ENCODE measurements around the gene KIFAP3. TPM values are rescaled to one million over a fixed set of nuclear protein-coding genes. Genes with fewer than 3 reads are reported as not detected.
"Not testable (repeated sequence)": the region's sequence is repeated elsewhere in the genome, so short reads cannot be mapped to it uniquely, and the experiment has no call there.

The KIFAP3 gene
- total RNA-seq, 2 experiments from 2014 or later: 10.5 to 12.5 TPM

GRCh38 chr1:170009551-170009950, 64.9 kb downstream of the KIFAP3 start:
- no peak overlapping the region for H2AFZ ChIP-seq (ENCODE audit: low read length)
- TF ChIP-seq EZH2phosphoT487 (IDR thresholded peaks at IDR 0.05; ENCODE audit: borderline replicate concordance, low read depth, low read length) (no peak), CTCF (conservative IDR thresholded peaks at IDR 0.05; ENCODE audit: low read length) (no peak)
- no peak overlapping the region for H3K4me3 ChIP-seq (ENCODE audit: low read depth, low read length, poor library complexity, severe bottlenecking)
- no peak overlapping the region for H3K27ac ChIP-seq (ENCODE audit: low read depth, low read length, poor library complexity, severe bottlenecking)
- DNase-seq (ENCODE audit: low spot score): no peak
- H4K20me1 ChIP-seq (ENCODE audit: insufficient read depth, low read length): no peaks in the 10 kb centered on the region
- H3K4me2 ChIP-seq (ENCODE audit: low read length): no peak overlapping the region
- POLR2A ChIA-PET: no interaction called here
- no TSS peak for BruUV-seq (replicated peaks)
- intact Hi-C loops (cut with micrococcal nuclease; ENCODE audit: unreplicated experiment): no loop called here
- H3K4me1 ChIP-seq (ENCODE audit: insufficient read depth, low read length, poor library complexity, severe bottlenecking): no peaks in the 10 kb centered on the region
- H3K36me3 ChIP-seq (ENCODE audit: insufficient read depth, low read length): no peaks in the 10 kb centered on the region
- H3K9me3 ChIP-seq (ENCODE audit: low read length): no peaks in the 10 kb centered on the region
- no peaks in the 10 kb centered on the region for H3K9me2 ChIP-seq (ENCODE audit: insufficient read depth, low read length)
- CTCF ChIA-PET (ENCODE audit: unreplicated experiment): no interaction called here
- no peaks in the 10 kb centered on the region for H3K79me2 ChIP-seq (ENCODE audit: insufficient read depth, low read depth, low read length)

GRCh38 chr1:170008745-170009144, 65.8 kb downstream of the KIFAP3 start:
- H4K20me1 ChIP-seq (ENCODE audit: insufficient read depth, low read length); H3K9me3 ChIP-seq (ENCODE audit: low read length); H2AFZ ChIP-seq (ENCODE audit: low read length); H3K4me3 ChIP-seq (ENCODE audit: low read depth, low read length, poor library complexity, severe bottlenecking); H3K36me3 ChIP-seq (ENCODE audit: insufficient read depth, low read length); DNase-seq (ENCODE audit: low spot score); intact Hi-C loops (cut with micrococcal nuclease; ENCODE audit: unreplicated experiment); H3K4me2 ChIP-seq (ENCODE audit: low read length); H3K79me2 ChIP-seq (ENCODE audit: insufficient read depth, low read depth, low read length); H3K27ac ChIP-seq (ENCODE audit: low read depth, low read length, poor library complexity, severe bottlenecking); POLR2A ChIA-PET; H3K9me2 ChIP-seq (ENCODE audit: insufficient read depth, low read length); BruUV-seq (replicated peaks); H3K4me1 ChIP-seq (ENCODE audit: insufficient read depth, low read length, poor library complexity, severe bottlenecking): not testable (repeated sequence)
- CTCF ChIA-PET (ENCODE audit: unreplicated experiment): interaction anchor here (0.6 kb wide), 1 partner anchor 921 kb away, joined by 3 read pairs; no protein-coding TSS in a partner anchor

- H4K20me1 ChIP-seq (ENCODE audit: insufficient read depth, low read length); CTCF ChIA-PET (ENCODE audit: unreplicated experiment); H3K27ac ChIP-seq (ENCODE audit: low read depth, low read length, poor library complexity, severe bottlenecking); H3K4me1 ChIP-seq (ENCODE audit: insufficient read depth, low read length, poor library complexity, severe bottlenecking); H3K36me3 ChIP-seq (ENCODE audit: insufficient read depth, low read length); BruUV-seq (replicated peaks); DNase-seq (ENCODE audit: low spot score); H2AFZ ChIP-seq (ENCODE audit: low read length); H3K4me2 ChIP-seq (ENCODE audit: low read length); H3K79me2 ChIP-seq (ENCODE audit: insufficient read depth, low read depth, low read length); intact Hi-C loops (cut with micrococcal nuclease; ENCODE audit: unreplicated experiment); H3K4me3 ChIP-seq (ENCODE audit: low read depth, low read length, poor library complexity, severe bottlenecking); H3K9me3 ChIP-seq (ENCODE audit: low read length); POLR2A ChIA-PET; H3K9me2 ChIP-seq (ENCODE audit: insufficient read depth, low read length): not testable (repeated sequence)
Observed at GRCh38 chr1:170003270-170003835, 71.1 kb downstream of the KIFAP3 start.

- no peak overlapping the region for H3K4me2 ChIP-seq (ENCODE audit: low read length)
- BruUV-seq (replicated peaks): no TSS peak
- intact Hi-C loops (cut with micrococcal nuclease; ENCODE audit: unreplicated experiment): no loop called here
- DNase-seq (ENCODE audit: low spot score): no peak
- TF ChIP-seq CTCF (conservative IDR thresholded peaks at IDR 0.05; ENCODE audit: low read length): no peak
- TF ChIP-seq EZH2phosphoT487 (IDR thresholded peaks at IDR 0.05; ENCODE audit: borderline replicate concordance, low read depth, low read length): no peak
- no peaks in the 10 kb centered on the region for H3K4me1 ChIP-seq (ENCODE audit: insufficient read depth, low read length, poor library complexity, severe bottlenecking)
- CTCF ChIA-PET (ENCODE audit: unreplicated experiment): no interaction called here
- no peak overlapping the region for H3K4me3 ChIP-seq (ENCODE audit: low read depth, low read length, poor library complexity, severe bottlenecking)
- H4K20me1 ChIP-seq (ENCODE audit: insufficient read depth, low read length): no peaks in the 10 kb centered on the region
- no peaks in the 10 kb centered on the region for H3K36me3 ChIP-seq (ENCODE audit: insufficient read depth, low read length)
- H3K27ac ChIP-seq (ENCODE audit: low read depth, low read length, poor library complexity, severe bottlenecking): no peak overlapping the region
- no peaks in the 10 kb centered on the region for H3K9me3 ChIP-seq (ENCODE audit: low read length)
- H2AFZ ChIP-seq (ENCODE audit: low read length): no peak overlapping the region
- no peaks in the 10 kb centered on the region for H3K79me2 ChIP-seq (ENCODE audit: insufficient read depth, low read depth, low read length)
- H3K9me2 ChIP-seq (ENCODE audit: insufficient read depth, low read length): no peaks in the 10 kb centered on the region
- POLR2A ChIA-PET: no interaction called here
Observed at GRCh38 chr1:170001266-170001665, 73.2 kb downstream of the KIFAP3 start.

All from OCI-LY7 (cell line).